Muscle of arm (tissue), 14 donors: ENCODE results near the gene HYPK. TPM values are rescaled to one million over a fixed set of nuclear protein-coding genes. Genes with fewer than 3 reads are reported as not detected.
A peak's percentile ranks its signal among the peaks of the same experiment; 100 is the strongest.

Experiments used
- DNase-seq: peaks from one replicate; pipeline ENCODE4 v3.0.0-alpha.2; 2013
- long read RNA-seq, 11 donors: transcript quantifications; one replicate each; lab custom pipeline, GENCODE V29; 2026
- polyA plus RNA-seq, 12 donors: library from polyadenylated mRNA; unstranded; fragments of 120-200 nt; gene quantifications; one replicate each; pipeline ENCODE4 v1.2.1, GENCODE V29; 2013; ENCODE audit not compliant: insufficient read length in 12 of 12

Gene HYPK, protein sequence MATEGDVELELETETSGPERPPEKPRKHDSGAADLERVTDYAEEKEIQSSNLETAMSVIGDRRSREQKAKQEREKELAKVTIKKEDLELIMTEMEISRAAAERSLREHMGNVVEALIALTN
- 10 to 100 TPM in 4 of 12 donors, 1 to 10 TPM in 7, not detected in 1; 6.2 to 27.4 (median 8.1) TPM for polyA plus RNA-seq
- long read RNA-seq, donor 1, transcript HYPK-202 (4 exons, 1,051 nt) = major isoform, 96 of 101 reads
- long read RNA-seq, donor 1, partial matches to known transcripts = 0 of 101 reads
- long read RNA-seq, donor 1, other reads (novel, unspliced or antisense) = 0 of 101 reads
- long read RNA-seq, donor 2, transcript HYPK-202 (4 exons, 1,051 nt) = major isoform, 98 of 102 reads
- long read RNA-seq, donor 2, partial matches to known transcripts = 0 of 102 reads
- long read RNA-seq, donor 2, other reads (novel, unspliced or antisense) = 0 of 102 reads
- long read RNA-seq, donor 3, transcript HYPK-202 (4 exons, 1,051 nt) = major isoform, 66 of 68 reads
- long read RNA-seq, donor 3, partial matches to known transcripts = 0 of 68 reads
- long read RNA-seq, donor 3, other reads (novel, unspliced or antisense) = 0 of 68 reads
- long read RNA-seq, donor 4, transcript HYPK-202 (4 exons, 1,051 nt) = major isoform, 52 of 53 reads
- long read RNA-seq, donor 4, partial matches to known transcripts = 0 of 53 reads
- long read RNA-seq, donor 4, other reads (novel, unspliced or antisense) = 0 of 53 reads
- long read RNA-seq, donor 5, transcript HYPK-202 (4 exons, 1,051 nt) = major isoform, 132 of 135 reads
- long read RNA-seq, donor 5, partial matches to known transcripts = 0 of 135 reads
- long read RNA-seq, donor 5, other reads (novel, unspliced or antisense) = 0 of 135 reads
- long read RNA-seq, donor 6, transcript HYPK-202 (4 exons, 1,051 nt) = major isoform, 47 of 48 reads
- long read RNA-seq, donor 6, partial matches to known transcripts = 0 of 48 reads
- long read RNA-seq, donor 6, other reads (novel, unspliced or antisense) = 0 of 48 reads
- long read RNA-seq, donor 7, full-length matches to known transcripts = 53 of 53 reads
- long read RNA-seq, donor 7, partial matches to known transcripts = 0 of 53 reads
- long read RNA-seq, donor 7, other reads (novel, unspliced or antisense) = 0 of 53 reads
- long read RNA-seq, donor 8, full-length matches to known transcripts = 91 of 91 reads
- long read RNA-seq, donor 8, partial matches to known transcripts = 0 of 91 reads
- long read RNA-seq, donor 8, other reads (novel, unspliced or antisense) = 0 of 91 reads
- long read RNA-seq, donor 9, full-length matches to known transcripts = 75 of 75 reads
- long read RNA-seq, donor 9, partial matches to known transcripts = 0 of 75 reads
- long read RNA-seq, donor 9, other reads (novel, unspliced or antisense) = 0 of 75 reads
- long read RNA-seq, donor 10, transcript HYPK-202 (4 exons, 1,051 nt) = major isoform, 85 of 86 reads
- long read RNA-seq, donor 10, partial matches to known transcripts = 0 of 86 reads
- long read RNA-seq, donor 10, other reads (novel, unspliced or antisense) = 0 of 86 reads
- long read RNA-seq, donor 11, transcript HYPK-202 (4 exons, 1,051 nt) = major isoform, 116 of 119 reads
- long read RNA-seq, donor 11, partial matches to known transcripts = 0 of 119 reads
- long read RNA-seq, donor 11, other reads (novel, unspliced or antisense) = 0 of 119 reads

DNA sequence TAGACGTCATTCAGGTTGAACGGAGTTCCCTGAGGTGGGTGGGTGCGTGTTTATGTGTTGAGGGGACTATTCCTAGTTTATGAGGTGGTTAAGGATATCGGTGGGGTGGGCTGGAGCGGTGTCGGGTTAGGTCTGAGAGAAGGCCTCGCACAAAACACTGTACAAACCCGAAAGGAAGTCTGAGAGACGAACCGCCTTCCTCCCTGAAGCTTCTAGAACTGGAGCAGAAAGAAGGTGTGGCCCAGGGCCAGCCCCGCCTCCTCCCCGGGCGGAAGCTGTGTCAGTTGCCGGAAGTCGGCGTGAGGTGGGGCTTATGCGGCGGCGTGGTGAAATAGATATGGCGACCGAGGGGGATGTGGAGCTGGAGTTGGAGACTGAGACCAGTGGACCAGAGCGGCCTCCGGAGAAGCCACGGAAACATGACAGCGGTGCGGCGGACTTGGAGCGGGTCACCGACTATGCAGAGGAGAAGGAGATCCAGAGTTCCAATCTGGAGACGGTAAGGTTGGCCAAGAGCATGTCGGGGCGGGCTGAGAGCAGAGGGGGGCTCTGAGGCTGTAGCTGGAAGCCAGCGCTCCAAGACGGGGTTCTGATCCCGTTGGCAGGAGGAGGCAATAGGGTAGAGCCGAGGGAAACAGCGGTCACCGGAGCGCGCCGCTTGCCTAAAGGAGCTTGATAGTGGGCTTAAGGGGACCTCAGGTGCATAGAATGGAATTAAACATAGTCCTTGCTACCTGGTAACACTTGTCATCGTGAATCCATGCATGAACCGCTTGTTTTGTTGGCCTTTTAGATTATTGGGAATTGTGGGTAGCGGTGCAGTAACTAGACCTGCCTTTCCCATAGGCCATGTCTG, at the start of gene HYPK:
Gene HYPK, plus strand, starts transcription at position 314 of the 856 bp plus-strand sequence. Its CDS starts 24 bp downstream, at position 338.
- peak; percentile 96 for DNase-seq

DNA sequence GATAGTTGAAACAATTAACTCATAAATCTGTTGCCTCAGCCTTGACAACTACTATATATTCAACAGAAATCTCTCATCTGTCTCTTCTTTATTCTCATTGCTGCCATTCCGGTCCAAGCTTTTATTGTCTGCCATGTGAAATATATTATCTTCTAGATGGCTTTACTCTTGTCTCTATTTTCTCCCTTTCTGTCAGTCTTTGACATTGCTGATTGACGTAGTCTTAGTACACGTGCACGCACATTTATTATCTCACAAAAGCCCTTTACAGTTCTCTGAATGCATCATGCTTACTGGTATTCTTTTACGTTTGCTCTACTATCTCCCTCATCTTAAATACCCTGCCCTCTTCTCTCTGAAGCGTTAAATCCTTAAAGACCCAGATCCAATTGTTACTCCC, 48.5 kb upstream of the HYPK start:
- no peak for DNase-seq

DNA sequence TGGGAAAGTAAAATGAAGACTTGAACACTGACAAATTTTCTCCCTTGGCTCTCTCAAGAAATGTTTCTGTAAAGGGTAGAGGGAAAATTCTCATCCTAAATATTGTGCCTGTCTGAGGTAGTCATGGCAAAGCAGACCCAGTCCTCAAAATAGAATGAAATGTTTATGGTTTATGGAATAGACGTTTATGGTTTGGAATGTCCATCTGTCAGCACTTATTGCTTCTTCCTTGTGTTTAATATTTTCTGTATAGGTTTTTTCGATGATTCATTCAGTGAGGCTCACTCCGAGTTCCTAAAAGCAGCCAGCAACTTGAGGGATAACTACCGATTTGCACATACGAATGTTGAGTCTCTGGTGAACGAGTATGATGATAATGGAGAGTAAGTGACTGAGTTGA, 37.6 kb upstream of the HYPK start:
- DNase-seq = no peak

DNA sequence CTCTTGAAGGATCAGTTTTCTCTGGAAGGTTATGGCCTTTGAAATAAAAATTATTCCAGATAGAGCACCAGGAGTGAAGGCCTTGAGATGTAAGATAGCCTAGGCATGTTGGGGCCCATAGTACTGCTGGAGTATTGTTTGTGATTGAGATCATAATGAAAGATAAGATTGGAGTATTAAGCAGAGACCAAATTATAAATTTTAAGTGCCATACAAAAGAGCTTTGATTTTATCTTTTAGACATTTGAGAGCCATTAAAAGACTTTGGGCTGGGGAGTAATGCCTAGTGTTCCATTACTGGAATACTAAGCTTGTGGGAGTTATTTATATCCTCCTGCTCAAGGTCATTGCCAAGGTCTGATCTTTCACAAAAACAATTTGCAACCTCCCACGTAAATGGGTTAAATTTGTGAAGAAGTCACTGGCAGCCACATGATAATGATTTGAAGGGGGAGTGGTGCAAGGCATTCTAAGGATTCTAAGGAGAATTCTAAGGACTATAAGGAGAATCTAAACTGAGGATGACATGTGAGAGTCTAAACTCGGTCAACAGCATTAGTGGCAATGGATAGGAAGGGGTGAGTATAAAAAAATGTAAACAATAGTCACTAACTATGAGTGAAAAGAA, 36.5 kb upstream of the HYPK start:
- no peak for DNase-seq

DNA sequence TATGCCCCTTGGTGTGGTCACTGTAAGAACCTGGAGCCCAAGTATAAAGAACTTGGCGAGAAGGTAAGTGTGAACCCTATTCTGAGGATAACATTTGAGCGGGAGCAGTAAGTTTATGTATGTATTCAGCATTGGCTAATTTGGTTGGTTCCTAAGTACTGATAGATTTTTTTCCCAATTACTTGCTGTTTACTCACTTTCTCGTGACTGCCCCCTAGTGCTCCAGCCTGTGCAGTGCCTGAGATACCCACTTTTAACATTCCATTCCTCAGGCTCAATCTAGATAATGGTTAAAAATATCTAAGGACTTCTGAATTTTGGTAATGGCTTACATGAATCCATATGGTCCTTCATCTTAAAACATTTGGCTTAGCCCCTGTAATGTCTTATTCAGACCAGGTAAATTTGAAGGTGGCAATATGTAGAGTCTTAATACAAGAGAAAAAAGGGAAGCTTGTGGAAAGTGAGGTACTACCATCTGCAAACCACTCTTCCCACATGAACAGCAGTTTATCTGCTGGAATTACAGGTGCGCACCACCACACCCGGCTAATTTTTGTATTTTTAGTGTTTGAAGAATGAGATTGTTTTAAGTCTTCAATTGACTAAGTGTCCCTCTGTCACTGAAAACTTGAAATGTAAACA, 30.7 kb upstream of the HYPK start:
- DNase-seq = peak; percentile 31

DNA sequence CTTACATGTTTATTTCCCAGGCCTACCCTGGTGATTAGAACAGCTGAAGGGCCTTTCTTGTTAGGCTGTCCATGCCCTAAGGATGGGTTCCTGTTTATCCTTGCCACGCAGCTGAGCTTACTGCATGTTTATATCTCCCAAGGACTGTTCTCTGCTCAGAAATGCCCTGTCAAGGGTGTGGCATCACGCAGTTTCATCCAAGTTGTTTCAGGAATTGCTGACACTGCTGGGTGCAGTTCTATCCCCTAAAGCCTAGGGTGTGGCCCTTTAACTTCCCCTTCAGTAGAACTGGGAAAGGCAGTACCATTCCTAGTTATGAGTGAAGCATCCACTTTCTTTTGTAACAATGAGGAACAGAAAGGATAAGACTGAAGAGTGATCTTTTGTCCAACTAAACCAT, 28.6 kb upstream of the HYPK start:
- DNase-seq = no peak

DNA sequence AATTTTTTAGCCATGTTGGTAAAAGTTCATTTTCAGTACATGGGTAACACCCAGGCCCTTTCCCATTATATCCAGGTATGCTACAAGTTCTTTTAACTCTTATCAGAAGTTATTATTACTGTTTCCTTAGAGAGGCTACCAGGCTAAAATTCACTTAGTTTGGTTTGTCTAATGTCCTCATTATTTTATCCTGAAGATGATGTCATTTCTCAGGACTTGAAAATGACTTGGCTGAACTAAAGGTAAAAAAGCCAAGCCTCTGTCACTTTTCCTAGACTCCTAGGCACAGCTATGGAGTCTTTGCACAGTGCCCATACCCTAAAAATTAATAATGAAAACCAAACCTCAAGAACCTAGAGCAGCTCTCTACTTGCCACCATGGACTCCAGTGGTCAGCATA, 27.8 kb upstream of the HYPK start:
- DNase-seq = no peak

DNA sequence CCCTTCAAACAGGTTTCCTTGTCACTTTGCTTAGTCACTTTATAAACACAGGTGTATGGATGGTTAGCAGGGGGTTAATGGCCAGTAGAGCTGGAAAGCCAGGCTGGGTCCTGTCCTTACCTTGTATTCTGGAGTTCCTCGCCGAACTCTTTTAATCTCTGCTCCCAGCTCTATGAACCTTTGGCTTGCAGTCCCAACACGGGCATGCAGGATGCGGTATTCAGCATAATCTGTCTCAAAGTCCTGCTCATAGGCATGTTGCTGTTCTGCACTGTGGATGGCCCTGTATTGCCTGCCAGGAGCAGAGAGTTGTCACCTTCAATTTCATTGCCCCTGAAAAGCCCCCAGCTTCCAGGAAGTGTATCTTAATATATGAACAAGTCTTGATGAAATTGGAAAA, 26.3 kb upstream of the HYPK start:
- no peak for DNase-seq

DNA sequence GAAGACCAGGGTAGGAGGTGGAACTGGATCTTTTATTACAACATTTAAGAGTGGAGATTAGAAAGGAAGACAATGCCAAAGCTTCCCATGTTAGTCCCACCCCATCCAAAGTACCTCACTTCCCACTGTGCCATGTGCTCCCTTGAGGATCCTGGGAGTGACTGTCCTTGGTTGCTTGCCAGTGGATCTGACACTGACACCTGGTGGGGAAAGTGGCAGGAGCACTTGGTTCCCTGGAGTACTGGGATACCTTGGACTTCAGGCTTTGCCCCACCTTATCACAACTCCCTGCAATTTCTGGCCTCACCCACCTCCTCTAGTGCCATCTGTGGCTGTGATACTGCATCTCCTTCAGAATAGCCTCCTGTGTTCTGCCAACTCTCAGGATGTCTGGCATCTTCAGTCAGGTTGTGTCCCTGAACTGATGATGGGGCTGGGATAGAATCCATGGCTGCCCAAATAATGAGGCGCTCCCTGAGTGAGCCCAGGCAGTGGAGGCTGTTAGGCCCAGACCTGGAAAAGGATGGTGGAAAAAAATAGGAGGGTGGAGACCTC, 24.9 kb upstream of the HYPK start:
- no peak for DNase-seq

DNA sequence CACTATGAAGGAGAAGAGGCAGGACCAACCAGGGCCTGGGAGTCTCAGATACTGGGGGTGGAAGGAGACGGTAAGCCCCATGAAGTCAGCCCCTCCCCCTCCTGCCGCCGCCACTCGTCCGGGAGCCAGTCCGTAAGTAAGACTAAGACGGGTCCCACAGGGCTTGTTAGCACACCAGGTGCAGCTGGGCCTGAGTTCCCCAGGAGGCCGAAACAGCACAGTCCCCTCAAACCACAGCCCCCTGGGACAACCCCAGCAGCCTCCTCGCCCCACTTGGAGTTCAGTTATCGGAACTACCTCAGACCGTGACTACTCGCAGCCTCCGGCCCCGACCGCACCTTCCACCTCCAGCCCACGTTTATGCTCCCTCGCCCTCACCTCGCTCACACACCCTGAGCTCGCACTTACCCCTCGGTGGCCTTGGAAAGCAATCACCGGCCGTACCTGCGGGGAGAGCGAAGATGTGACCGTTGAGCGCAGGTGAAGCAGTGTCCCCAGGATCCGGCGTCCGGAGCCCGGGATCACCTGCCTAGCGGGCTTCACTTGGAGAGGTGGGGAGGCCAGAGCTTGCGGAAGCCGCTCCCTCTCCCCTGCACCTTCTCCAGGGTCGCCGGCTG, 24.2 kb upstream of the HYPK start:
- DNase-seq = peak; percentile 17

DNA sequence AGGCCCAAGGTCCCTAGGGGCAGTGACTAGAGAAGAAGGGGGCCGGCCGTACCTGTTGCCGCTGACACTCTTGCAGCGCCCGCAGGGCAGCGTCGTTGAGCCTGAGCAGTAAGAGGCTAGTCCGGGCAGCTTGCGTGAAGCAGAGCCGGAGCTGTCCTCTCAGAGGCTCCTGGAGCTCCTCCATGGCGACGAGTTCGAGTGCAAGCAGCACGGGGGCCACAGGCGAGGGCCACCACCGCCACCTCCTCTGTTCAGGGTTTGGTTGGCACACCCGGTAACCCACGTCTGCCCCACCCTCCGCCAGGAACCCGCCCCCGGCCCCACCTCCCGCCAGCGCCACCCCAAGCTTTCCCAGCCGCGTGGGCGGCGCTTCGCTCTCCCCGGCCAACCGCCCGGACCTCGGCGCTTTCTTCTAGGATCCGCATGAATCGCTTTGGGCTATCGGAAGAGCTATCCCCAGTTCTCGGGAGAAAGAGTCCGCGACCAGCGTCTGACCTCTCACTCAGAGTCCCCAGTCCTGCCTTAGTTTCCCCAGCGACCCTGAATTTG, 23.6 kb upstream of the HYPK start, which contains the start of gene ELL3:
Gene ELL3, minus strand, starts transcription at position 249 of the 549 bp plus-strand sequence. Its CDS starts 65 bp downstream, at position 184.
- no peak for DNase-seq

DNA sequence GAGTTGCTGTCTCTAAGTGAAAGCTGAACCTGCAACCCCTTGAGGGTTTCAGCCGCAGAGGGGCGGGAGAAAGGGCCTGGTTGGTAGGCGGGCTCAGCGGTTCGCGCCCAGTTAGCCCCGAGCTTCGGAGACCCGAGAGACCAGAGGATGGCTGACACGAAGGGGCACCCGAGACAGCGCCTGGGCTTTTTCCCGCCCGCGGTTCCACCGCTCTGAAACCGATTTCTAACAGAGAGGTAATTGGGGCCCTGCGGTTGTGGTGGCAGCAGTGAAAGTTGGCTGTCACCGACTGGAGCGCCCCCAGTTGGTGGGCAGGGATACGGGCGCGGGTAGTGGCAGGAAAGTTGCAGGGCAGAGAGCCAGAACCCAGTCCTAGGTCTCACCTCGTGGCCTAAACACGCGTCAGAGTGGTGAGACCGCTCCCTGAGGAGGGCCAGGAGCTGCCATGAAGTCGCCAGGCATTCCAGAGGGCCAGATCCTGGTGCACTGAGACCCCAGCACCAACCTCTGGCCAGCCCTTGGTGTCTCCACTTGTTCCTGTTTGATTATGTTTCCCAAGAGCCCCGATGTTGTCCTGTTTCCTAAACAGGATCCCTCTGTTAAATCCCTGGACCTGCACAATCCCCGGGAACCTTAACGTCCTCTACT, 23.0 kb upstream of the HYPK start:
- DNase-seq = peak; percentile 79

DNA sequence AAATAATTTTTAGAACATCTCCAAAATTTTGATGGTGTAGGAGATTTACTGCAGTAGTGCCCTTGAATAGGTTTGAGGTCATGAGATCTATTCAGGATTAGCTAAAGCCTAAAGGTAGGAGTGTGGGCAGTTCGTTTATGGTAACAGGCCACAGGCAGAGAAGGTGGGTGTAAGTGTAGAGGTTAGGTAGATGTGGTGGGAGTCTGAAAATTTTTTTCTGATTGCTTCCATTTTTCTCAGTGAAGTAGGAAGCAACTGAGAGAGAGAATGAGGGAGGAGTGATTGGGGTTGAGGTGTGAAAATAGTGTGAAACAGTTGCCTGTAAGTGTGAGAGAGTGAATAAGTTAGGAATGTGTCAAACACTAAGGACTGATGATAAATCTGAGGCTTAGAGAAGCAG, 21.4 kb upstream of the HYPK start:
- DNase-seq = no peak

DNA sequence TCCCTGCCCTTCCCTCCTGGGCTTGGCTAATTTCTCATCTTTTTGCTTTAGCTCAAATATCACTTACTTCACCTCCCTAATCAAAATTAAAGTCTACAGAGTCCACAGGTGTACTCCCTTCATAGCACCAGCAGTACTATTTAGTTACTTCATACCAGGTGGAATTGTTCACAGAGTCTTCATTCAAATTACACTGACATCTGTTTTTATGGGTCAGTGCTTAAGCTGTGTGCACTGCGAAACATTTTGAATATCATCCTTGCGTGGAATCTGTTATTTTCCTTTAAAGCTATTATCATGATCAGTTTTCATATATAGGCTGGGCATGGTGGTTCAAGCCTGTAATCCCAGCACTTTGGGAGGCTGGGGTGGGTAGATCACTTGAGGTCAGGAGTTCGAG, 11.0 kb upstream of the HYPK start:
- no peak for DNase-seq

DNA sequence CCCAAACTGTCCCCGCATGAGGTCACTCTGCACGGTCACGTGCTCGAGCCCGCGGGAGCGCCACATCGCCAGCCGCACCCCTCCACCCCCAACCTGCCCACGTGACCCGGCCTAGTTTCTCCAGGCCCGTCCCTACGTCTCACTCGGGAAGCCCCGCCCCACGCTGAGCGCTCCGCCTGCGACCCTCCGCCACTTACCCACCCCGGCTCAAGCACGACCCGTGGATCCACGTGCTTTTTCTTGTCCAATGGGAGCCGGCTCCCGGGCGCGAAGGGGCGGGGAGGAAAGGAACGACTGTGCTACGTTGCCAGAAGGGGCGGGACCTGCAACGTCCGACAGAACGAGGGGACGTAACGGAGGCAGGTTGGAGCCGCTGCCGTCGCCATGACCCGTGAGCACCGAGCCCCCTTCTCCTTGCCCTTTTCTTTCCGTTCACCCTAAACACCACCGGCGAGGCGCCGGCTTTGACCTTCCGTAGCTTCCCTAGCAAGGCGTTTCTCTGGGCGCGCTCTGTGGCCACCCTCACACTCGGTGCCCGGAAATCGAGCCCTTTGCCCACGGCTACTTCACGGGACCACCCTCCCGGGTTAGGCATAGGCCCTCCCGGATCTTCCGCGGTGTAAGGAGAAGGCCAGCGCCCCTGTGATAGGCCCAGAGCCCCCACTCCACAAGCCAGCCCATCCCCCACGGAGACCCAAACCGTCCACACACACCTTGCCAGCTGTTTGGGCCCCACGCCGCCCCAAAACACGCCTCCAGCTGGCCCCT, 8.2 kb upstream of the HYPK start, which contains the start of gene SERF2:
Gene SERF2, plus strand, starts transcription at position 328 of the 768 bp plus-strand sequence. Its CDS starts 57 bp downstream, at position 385.
- peak; percentile 100 for DNase-seq

DNA sequence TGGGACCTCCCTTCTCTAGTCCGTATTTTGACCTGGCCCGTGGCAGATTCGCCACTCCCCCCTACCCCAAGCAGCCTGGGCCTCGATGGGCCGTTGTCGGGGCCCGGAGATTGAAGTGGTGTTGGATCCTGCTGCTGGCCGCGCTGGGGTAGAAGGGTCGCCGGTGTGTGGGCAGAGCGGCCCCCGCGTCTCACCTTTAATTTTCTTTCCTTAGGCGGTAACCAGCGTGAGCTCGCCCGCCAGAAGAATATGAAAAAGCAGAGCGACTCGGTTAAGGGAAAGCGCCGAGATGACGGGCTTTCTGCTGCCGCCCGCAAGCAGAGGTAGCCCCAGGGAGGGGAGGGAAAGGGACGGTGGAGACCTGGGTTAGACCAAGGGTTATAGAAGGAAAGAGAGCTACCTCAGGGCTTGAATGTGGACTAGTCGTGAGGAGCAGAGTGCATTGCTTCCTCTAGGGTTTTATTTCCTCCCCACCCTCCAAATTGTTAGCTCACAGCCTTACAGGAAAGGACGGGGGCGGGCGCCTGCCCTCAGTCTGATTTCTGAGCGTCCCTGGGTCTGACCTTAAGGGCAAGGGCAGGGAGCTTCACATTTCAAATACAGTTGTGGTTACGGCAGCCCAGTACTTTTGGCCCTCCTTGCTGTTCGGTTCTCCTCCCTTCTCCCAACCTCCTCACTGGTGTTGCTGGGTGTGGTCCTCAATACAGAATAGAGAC, 7.5 kb upstream of the HYPK start:
- DNase-seq = peak; percentile 38
